H1 (cell line): Measurements from ENCODE around the gene PTGES3L. TPM values are rescaled to one million over a fixed set of nuclear protein-coding genes. Genes with fewer than 3 reads are reported as not detected.

ENCODE experiments used
- CTCF ChIA-PET: fragments of 300-600 bp; sonication (Branson Sonifier 250); formaldehyde crosslinking; loops from one replicate; lab custom pipeline; 2021; ENCODE audit not compliant: partially characterized antibody; lab: Charles Lee
- POLR2A ChIA-PET: fragments of 300-600 bp; sonication (Branson Sonifier 250); formaldehyde crosslinking; loops from one replicate; lab custom pipeline; 2021; ENCODE audit warnings: inconsistent platforms; ENCODE audit not compliant: partially characterized antibody; lab: Charles Lee
- DNase-seq, 2 experiments: peaks; one replicate each; pipeline versions ENCODE4 v3.0.0 to v3.0.0-alpha.2; 2010 to 2022; ENCODE audit warnings: low spot score in 2 of 2, low read depth in 1 of 2, mixed read lengths in 1 of 2
- FAIRE-seq: peaks from 2 replicates; lab custom pipeline; 2011; peaks lifted over from hg19 to GRCh38; lab: Jason Lieb, UNC
- H2AFZ ChIP-seq: 2 replicates; pipeline ENCODE4 v1.8.1; 2012; ENCODE audit warnings: low read length, inconsistent platforms
- H2AK5ac ChIP-seq: 2 replicates; pipeline ENCODE4 v1.6.1; 2013; ENCODE audit warnings: low read depth, low read length
- H2BK120ac ChIP-seq: replicated peaks from 2 replicates; pipeline ENCODE3; 2013; ENCODE audit warnings: low read depth, low read length, inconsistent platforms
- H2BK12ac ChIP-seq: 2 replicates; pipeline ENCODE4 v1.6.1; 2013; ENCODE audit warnings: low read depth, low read length
- H2BK15ac ChIP-seq: 2 replicates; pipeline ENCODE4 v1.6.1; 2013; ENCODE audit warnings: low read length
- H2BK20ac ChIP-seq: 2 replicates; pipeline ENCODE4 v1.6.1; 2013; ENCODE audit warnings: low read length
- H2BK5ac ChIP-seq: 2 replicates; pipeline ENCODE4 v1.6.1; 2013; ENCODE audit warnings: low read depth, low read length
- H3K14ac ChIP-seq: 2 replicates; pipeline ENCODE4 v1.6.1; 2013; ENCODE audit warnings: inconsistent platforms; ENCODE audit not compliant: insufficient read length
- H3K18ac ChIP-seq: 2 replicates; pipeline ENCODE4 v1.6.1; 2013; ENCODE audit warnings: low read length; ENCODE audit errors: extremely low read depth
- H3K23ac ChIP-seq: 2 replicates; pipeline ENCODE4 v1.6.1; 2013; ENCODE audit warnings: inconsistent platforms; ENCODE audit not compliant: insufficient read length
- H3K23me2 ChIP-seq: 2 replicates; pipeline ENCODE4 v1.6.1; 2013; ENCODE audit warnings: low read depth, low read length
- H3K27ac ChIP-seq: 2 replicates; pipeline ENCODE4 v1.6.1; 2011; ENCODE audit warnings: low read depth, low read length, inconsistent platforms
- H3K27me3 ChIP-seq, 4 experiments: replicated peaks in 1 of 4; 1 replicate in 1 of 4; 2 replicates in 3 of 4; pipeline versions ENCODE4 v1.6.1 to v1.8.1; 2011 to 2013; ENCODE audit warnings: low read length in 3 of 4, mild to moderate bottlenecking in 3 of 4, inconsistent platforms in 2 of 4, mixed read lengths in 2 of 4, moderate library complexity in 1 of 4; ENCODE audit not compliant: control insufficient read depth in 3 of 4, insufficient read depth in 3 of 4; ENCODE audit errors: extremely low read depth in 1 of 4
- H3K36me3 ChIP-seq, 4 experiments: 2 replicates each; pipeline versions ENCODE4 v1.6.1 to v1.8.1; 2011 to 2013; ENCODE audit warnings: mild to moderate bottlenecking in 4 of 4, low read length in 3 of 4, moderate library complexity in 2 of 4, control low read depth in 1 of 4, inconsistent platforms in 1 of 4; ENCODE audit not compliant: insufficient read depth in 4 of 4, control insufficient read depth in 2 of 4
- H3K4ac ChIP-seq: replicated peaks from 2 replicates; pipeline ENCODE3; 2013; ENCODE audit warnings: low read length, low read depth, mixed read lengths, inconsistent platforms; ENCODE audit not compliant: insufficient read length
- H3K4me1 ChIP-seq, 4 experiments: replicated peaks in 1 of 4; 1 replicate in 1 of 4; 2 replicates in 3 of 4; pipeline versions ENCODE4 v1.6.1 to v1.8.1; 2011 to 2013; ENCODE audit warnings: low read length in 3 of 4, inconsistent platforms in 2 of 4, mixed read lengths in 1 of 4; ENCODE audit not compliant: insufficient read depth in 4 of 4, control insufficient read depth in 3 of 4
- H3K4me2 ChIP-seq, 2 experiments: 2 replicates each; pipeline versions ENCODE4 v1.6.1 to v1.8.1; 2011 to 2013; ENCODE audit warnings: low read depth in 2 of 2, low read length in 2 of 2, control low read depth in 1 of 2, inconsistent platforms in 1 of 2, mild to moderate bottlenecking in 1 of 2; ENCODE audit not compliant: insufficient read depth in 1 of 2
- H3K4me3 ChIP-seq, 4 experiments: fragments of 200-600, 300-600 bp in 1 of 4; sonication (generic), shearing (Covaris generic), sonication (Bioruptor Twin) in 1 of 4; 2 replicates each; pipeline versions ENCODE4 v1.5.1 to v1.8.1; 2011 to 2016; ENCODE audit warnings: low read length in 4 of 4, low read depth in 3 of 4, control low read depth in 2 of 4, inconsistent platforms in 2 of 4, mild to moderate bottlenecking in 2 of 4, mixed read lengths in 1 of 4, moderate library complexity in 1 of 4; ENCODE audit not compliant: insufficient read depth in 2 of 4; ENCODE audit errors: extremely low read depth in 1 of 4
- H3K56ac ChIP-seq: replicated peaks from 2 replicates; pipeline ENCODE3; 2013; ENCODE audit warnings: low read depth, mild to moderate bottlenecking, mixed read lengths, low read length, inconsistent platforms; ENCODE audit not compliant: insufficient read length
- H3K79me1 ChIP-seq: 2 replicates; pipeline ENCODE4 v1.6.1; 2013; ENCODE audit warnings: low read depth, low read length, control low read depth
- H3K79me2 ChIP-seq, 2 experiments: 2 replicates each; pipeline versions ENCODE4 v1.6.1 to v1.8.1; 2012 to 2013; ENCODE audit warnings: low read length in 2 of 2, mild to moderate bottlenecking in 2 of 2, inconsistent platforms in 1 of 2; ENCODE audit not compliant: insufficient read depth in 2 of 2, control insufficient read depth in 1 of 2
- H3K9ac ChIP-seq, 4 experiments: replicated peaks in 1 of 4; 1 replicate in 1 of 4; 2 replicates in 3 of 4; pipeline versions ENCODE4 v1.6.1 to v1.8.1; 2011 to 2013; ENCODE audit warnings: low read depth in 3 of 4, low read length in 3 of 4, control low read depth in 2 of 4, mild to moderate bottlenecking in 2 of 4, moderate library complexity in 2 of 4, inconsistent platforms in 1 of 4; ENCODE audit errors: extremely low read depth in 1 of 4
- H3K9me3 ChIP-seq, 2 experiments: 2 replicates each; pipeline versions ENCODE4 v1.6.1 to v1.8.1; 2012 to 2013; ENCODE audit warnings: mild to moderate bottlenecking in 2 of 2, moderate library complexity in 2 of 2, control low read depth in 1 of 2, inconsistent platforms in 1 of 2, low read depth in 1 of 2, low read length in 1 of 2, mixed read lengths in 1 of 2; ENCODE audit not compliant: insufficient read depth in 2 of 2
- H4K20me1 ChIP-seq, 2 experiments: replicated peaks in 1 of 2; 2 replicates each; pipeline versions ENCODE3 to v1.8.1; 2011 to 2013; ENCODE audit warnings: inconsistent platforms in 2 of 2, low read length in 2 of 2, mild to moderate bottlenecking in 1 of 2; ENCODE audit not compliant: insufficient read depth in 2 of 2, control insufficient read depth in 1 of 2
- H4K5ac ChIP-seq: 2 replicates; pipeline ENCODE4 v1.6.1; 2013; ENCODE audit warnings: low read length, low read depth, mixed read lengths, inconsistent platforms; ENCODE audit not compliant: insufficient read length
- H4K8ac ChIP-seq: 2 replicates; pipeline ENCODE4 v1.8.0; 2013; ENCODE audit warnings: mild to moderate bottlenecking, moderate library complexity, low read length, inconsistent platforms; ENCODE audit not compliant: insufficient read depth; ENCODE audit errors: extremely low read depth
- H4K91ac ChIP-seq: replicated peaks from 2 replicates; pipeline ENCODE3; 2013; ENCODE audit warnings: low read length, mixed read lengths, inconsistent platforms; ENCODE audit not compliant: insufficient read length
- SIN3A ChIP-seq, 2 experiments: IDR thresholded peaks in 1 of 2; conservative IDR thresholded peaks in 1 of 2; 2 replicates each; pipeline ENCODE4 v1.6.1; 2011 to 2012; ENCODE audit warnings: low read length in 2 of 2, improper control_type of control experiment in 1 of 2, low read depth in 1 of 2, mild to moderate bottlenecking in 1 of 2
- WGBS, 2 experiments: shearing (Covaris generic) in 1 of 2; methylation state at CpG; one replicate each; pipeline versions ENCODE4 v1.1.6 to v1.1.7; 2013 to 2015; ENCODE audit warnings: low lambda C conversion rate in 2 of 2, mixed read lengths in 2 of 2, inconsistent platforms in 1 of 2, low coverage in 1 of 2, missing lambda C conversion rate in 1 of 2; ENCODE audit not compliant: insufficient replicate concordance in 2 of 2, insufficient coverage in 1 of 2, insufficient read length in 1 of 2; ENCODE audit errors: extremely low coverage in 1 of 2, missing lambda C conversion rate in 1 of 2; 5-methylcytosine and 5-hydroxymethylcytosine counted together
- polyA plus RNA-seq, 7 experiments: library from polyadenylated mRNA; depleted of rRNA in 3 of 7; stranded (reverse) in 5 of 7; unstranded in 2 of 7; fragments of >200 nt in 5 of 7; fragments of 200-250 nt in 2 of 7; gene quantifications; 1 replicate in 5 of 7; 2 replicates in 1 of 7; 4 replicates in 1 of 7; pipeline versions ENCODE4 v1.2.1 to v1.2.3, GENCODE V29; 2011 to 2013; ENCODE audit warnings: missing spikeins in 2 of 7, mixed read lengths in 2 of 7
- total RNA-seq: library from RNA; stranded (reverse); fragmentation: NEBNext Ultra II Directional; extraction: Animal tissue kit (Norgen Biotek cat#: 25700); gene quantifications from 2 replicates; pipeline ENCODE4 v1.2.1, GENCODE V29; 2021

The PTGES3L gene
- total and polyA plus RNA-seq, 2 of the 8 experiments (the other 6 are each of a cell fraction or from before 2014, with no cell fraction given): 3.0 to 3.6 TPM

GRCh38 chr17:42992872-42993271 lies 13.0 kb upstream of the PTGES3L start:
- no peak overlapping the region for H4K8ac ChIP-seq
- no peak overlapping the region for H4K5ac ChIP-seq
- H3K79me1 ChIP-seq: no peaks in the 10 kb centered on the region
- H3K14ac ChIP-seq: no peak overlapping the region
- peaks cover 17 to 37% (median 30%) of the 10 kb centered on the region in 4 experiments; a peak in 6 of 8 replicates for H3K36me3 ChIP-seq
- H3K23ac ChIP-seq: no peak overlapping the region
- no peaks in the 10 kb centered on the region for H3K23me2 ChIP-seq
- no peak overlapping the region for H3K27ac ChIP-seq
- FAIRE-seq: no peak
- no peak overlapping the region for H2BK5ac ChIP-seq
- POLR2A ChIA-PET: interaction anchor here (1.5 kb wide), 1 partner anchor 9 kb away, joined by 6 read pairs; no protein-coding TSS in a partner anchor
- no peak overlapping the region for H2AK5ac ChIP-seq
- 94% methylated on average over 5 of the region's 5 CpGs; no CpG with 5 or more reads in 1 of the 2 experiments for WGBS, 2 experiments
- no peak for DNase-seq
- no peaks in the 10 kb centered on the region for H3K79me2 ChIP-seq
- H2BK20ac ChIP-seq: no peak overlapping the region
- H2AFZ ChIP-seq: no peak overlapping the region
- H3K9ac ChIP-seq: no peak overlapping the region
- H3K9me3 ChIP-seq: no peaks in the 10 kb centered on the region
- H2BK15ac ChIP-seq: no peak overlapping the region
- no peak overlapping the region for H2BK12ac ChIP-seq
- H3K4me1 ChIP-seq: peaks cover 0 to 6% (median 0%) of the 10 kb centered on the region in 4 experiments; a peak in 2 of 7 replicates
- no peak overlapping the region for H2BK120ac ChIP-seq
- H3K4ac ChIP-seq: no peak overlapping the region
- H3K18ac ChIP-seq: no peak overlapping the region
- CTCF ChIA-PET: no interaction called here
- no peak overlapping the region for H3K4me2 ChIP-seq
- no peak overlapping the region for H3K4me3 ChIP-seq
- peaks cover 0 to 6% of the 10 kb centered on the region in 2 experiments for H4K20me1 ChIP-seq
- H3K56ac ChIP-seq: no peak overlapping the region
- no peaks in the 10 kb centered on the region for H3K27me3 ChIP-seq
- no peak overlapping the region for H4K91ac ChIP-seq
- TF ChIP-seq SIN3A (conservative IDR thresholded peaks at IDR 0.05 in 1 of 2, IDR thresholded peaks at IDR 0.05 in 1 of 2; ENCODE audit: low read depth in 1 of 2, low read length in 2 of 2): no peak
